NCI-H2081 (cell line): ENCODE measurements around the gene ENPP5.

Source experiments
- DNase-seq, 2 experiments: peaks; one replicate each; lab custom pipeline; 2025; lab: John Stamatoyannopoulos, UW

Gene ENPP5, protein sequence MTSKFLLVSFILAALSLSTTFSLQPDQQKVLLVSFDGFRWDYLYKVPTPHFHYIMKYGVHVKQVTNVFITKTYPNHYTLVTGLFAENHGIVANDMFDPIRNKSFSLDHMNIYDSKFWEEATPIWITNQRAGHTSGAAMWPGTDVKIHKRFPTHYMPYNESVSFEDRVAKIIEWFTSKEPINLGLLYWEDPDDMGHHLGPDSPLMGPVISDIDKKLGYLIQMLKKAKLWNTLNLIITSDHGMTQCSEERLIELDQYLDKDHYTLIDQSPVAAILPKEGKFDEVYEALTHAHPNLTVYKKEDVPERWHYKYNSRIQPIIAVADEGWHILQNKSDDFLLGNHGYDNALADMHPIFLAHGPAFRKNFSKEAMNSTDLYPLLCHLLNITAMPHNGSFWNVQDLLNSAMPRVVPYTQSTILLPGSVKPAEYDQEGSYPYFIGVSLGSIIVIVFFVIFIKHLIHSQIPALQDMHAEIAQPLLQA

DNA sequence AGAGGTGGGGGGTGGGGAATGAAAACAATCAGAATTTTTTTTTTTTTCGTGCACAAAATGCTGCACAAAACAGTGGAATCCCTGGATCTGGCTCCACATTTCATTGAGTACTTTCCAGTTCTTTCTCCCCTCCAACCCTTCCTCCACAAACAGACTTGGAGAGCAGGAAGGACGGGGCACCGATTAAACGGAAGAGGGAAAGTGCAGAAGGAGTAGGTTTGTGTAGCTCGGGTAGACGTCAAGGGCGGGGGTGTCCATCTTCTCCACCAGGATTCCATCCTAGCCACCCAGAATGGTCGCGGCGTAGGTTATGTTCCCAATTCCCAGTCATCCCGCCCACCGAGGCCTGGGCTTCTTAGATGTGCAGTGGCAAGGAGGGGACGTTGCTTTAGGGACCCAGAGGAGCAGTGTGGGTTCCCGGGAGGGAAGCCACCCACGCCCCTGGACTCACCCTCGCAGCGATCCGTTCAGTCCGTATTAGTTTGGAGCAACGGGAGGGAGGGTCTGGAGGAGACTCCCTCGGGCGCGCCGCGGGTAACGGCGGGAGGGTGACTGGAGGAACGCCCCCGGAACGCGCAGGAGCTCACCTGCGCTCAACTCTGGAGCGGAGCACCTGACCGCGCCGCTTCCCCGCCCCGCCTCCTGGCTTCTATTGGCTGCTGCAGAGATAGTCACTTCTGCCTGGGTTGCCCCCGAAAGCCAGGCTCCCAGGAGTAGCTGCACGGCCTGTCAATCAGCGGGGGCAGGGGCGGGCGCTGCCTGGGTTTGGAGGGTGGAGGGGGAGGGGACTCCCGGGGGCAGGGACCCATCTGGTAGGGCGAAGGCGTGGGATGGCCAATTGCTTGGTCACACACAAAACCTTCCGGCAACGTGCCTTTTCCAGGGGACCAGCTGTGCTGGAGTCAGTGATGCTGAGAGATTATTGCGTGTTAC lies at the start of gene ENPP5:
ENPP5 (minus strand) TSS at position 624 of the 933 bp plus-strand sequence. CDS start 2,718 bp downstream, outside the sequence.
- peak; percentile 95 to 97 for DNase-seq

- no peak for DNase-seq
Measured at GRCh38 chr6:46219661-46220060, 48.9 kb upstream of the ENPP5 start.

- no peak for DNase-seq
Measured at GRCh38 chr6:46218457-46218856, 47.7 kb upstream of the ENPP5 start.

DNA sequence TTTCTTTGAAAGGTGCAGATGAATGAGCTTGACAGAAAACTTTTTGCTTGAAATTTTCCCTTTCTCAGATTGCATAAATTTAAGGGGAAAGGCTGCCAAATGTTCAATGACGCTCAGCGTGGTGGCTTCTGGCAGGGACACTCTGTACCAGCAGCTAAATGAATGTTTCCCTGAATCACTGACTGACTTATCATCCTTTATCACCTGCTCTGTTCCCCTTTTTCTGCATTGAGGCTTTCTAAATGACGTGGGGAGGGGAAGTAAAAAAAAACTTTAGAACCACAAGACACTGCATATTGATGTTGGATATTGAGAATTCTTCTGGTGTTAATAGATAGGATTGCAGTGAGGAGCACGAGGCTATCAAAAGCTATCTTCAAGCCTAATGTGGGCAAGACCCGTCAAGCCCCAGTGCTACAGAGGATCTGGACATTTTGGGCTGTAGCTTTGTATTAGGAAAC lies 46.9 kb upstream of the ENPP5 start:
- no peak for DNase-seq

DNA sequence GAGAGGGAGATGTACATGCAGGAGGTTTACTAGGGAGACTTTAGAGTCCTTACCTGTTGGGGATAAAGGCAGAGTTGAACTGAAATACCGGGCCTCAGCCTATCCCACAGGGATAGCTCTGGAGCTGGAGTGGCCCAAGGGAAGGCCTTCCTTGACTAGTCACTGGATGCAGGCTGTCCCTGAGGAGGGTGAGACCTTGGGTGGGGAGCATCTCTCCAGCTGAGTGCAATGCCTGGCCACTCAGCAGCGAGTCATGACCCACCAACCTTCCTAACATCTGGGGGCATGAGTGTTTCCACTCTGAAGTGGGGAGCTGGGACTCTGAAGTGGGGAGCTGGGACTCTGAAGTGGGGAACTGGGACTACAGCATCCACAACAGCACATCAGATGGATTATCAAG lies 46.1 kb upstream of the ENPP5 start:
- no peak for DNase-seq

- no peak for DNase-seq
Measured at GRCh38 chr6:46215777-46216176, 45.0 kb upstream of the ENPP5 start.

DNA sequence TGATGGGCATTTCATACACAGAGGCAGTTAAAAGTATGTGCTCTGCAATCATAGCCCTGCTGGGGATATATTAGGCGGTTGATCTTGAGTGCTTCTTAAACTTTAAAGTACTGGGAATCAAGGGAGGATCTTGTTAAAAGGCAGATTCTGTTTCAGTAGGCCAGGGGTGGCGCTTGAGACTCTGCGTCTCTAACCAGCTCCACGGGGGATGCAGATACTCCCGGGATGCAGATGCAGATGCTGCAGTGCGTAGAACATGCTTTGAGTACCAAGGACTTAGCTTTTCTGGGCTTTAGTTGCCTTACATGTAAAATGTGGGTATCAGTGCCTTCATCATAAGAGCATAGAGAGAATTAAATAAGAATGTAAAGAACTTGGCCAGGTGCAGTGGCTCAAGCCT lies 44.4 kb upstream of the ENPP5 start:
- no peak for DNase-seq

DNA sequence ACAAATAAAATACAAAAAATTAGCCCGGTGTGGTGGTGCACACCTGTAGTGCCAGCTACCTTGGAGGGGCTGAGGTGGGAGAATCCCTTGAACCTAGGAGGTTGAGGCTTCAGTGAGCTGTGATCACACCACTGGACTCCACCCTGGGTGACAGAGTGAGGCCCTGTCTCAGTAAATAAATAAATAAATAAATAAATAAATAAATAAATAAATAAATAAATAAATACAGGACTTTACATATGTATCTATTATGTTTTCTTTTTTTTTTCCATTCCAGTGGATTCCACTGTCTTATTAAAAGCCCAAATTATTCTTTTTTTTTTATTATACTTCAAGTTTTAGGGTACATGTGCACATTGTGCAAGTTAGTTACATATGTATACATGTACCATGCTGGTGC lies 41.1 kb upstream of the ENPP5 start:
- DNase-seq, result no peak

GRCh38 chr6:46210294-46210693 lies 39.5 kb upstream of the ENPP5 start:
- no peak for DNase-seq

DNA sequence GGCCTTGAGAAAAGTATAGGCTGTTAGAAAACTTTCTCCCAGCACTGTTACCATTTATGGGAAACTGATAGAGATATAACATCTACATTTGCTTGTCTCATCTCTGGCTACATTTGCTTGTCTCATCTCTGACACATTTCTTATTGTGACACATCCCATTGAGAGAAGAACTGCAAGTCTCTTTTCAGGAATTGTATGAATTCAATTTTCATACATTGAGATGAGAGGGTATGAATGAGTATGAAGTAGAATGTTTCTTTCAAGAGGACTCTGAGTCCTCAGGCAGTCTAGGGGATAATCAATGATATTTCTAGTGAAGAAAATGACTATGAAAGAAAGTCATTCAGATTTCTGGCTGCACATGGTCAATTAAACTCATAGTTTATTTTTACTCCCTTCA lies 37.5 kb upstream of the ENPP5 start:
- no peak for DNase-seq

DNA sequence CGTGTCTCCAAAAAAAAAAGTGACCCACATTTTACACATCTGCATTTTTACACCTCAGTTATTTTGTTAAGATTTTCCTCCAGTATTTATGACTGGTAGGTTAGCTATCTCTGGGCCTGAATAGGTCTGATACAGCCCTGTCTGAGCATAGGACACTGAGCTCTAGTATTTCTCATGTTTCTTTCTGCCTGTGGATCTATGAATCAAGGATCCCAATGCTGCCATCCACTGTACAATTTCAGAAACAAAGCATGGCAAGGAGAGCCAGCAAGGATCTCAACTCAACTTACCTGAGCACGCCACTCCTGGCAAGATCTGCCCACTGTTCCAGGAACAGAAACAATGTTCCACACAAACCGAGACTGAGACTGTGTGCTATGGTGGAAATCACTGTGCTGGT lies 36.4 kb upstream of the ENPP5 start:
- DNase-seq, result no peak

GRCh38 chr6:46204880-46205650 lies 34.3 kb upstream of the ENPP5 start:
- no peak for DNase-seq

- DNase-seq, result no peak
Measured at GRCh38 chr6:46203391-46204177, 32.8 kb upstream of the ENPP5 start.

DNA sequence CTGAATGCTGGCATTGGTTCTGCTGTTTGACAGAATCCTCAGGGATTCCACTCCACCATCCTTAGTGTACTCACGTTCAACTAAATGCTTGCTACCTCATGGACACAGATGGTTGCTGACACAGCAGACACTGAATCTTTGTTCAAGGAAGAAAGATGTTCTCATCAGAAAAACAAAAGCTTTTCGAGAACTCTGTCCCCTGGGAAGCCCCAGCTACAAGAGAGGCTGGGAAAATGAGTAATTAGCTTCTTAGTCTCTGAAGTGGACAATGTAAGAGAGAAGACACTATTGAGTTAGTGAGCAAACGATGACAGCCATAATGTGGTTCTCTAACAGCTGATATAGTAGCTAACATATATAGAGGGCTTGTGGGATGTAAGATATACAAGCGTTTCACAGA lies 30.9 kb upstream of the ENPP5 start:
- DNase-seq, result no peak

- DNase-seq, result no peak
Measured at GRCh38 chr6:46199387-46199786, 28.6 kb upstream of the ENPP5 start.

DNA sequence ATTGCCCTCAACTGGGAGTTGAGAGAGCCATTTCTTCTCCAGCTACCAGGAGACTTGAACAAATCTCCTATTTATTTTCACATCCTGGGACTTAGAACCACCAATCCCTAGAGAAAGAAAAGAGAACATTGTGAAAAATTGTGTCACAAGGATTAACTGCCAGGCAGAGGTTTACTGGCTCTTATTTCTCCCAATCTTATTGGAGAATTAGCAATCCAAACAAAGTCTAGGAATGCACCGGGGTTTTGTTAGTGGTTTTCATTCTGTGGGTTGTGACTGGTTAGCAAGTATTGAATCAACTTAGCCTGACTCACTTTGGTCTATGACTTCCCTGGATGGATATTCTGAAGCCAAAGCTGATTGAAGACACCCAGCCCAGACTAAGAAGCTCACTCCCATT lies 21.2 kb upstream of the ENPP5 start:
- no peak for DNase-seq

- DNase-seq, result no peak
Measured at GRCh38 chr6:46190889-46191288, 20.1 kb upstream of the ENPP5 start.

- DNase-seq, result no peak
Measured at GRCh38 chr6:46189726-46190125, 18.9 kb upstream of the ENPP5 start.

DNA sequence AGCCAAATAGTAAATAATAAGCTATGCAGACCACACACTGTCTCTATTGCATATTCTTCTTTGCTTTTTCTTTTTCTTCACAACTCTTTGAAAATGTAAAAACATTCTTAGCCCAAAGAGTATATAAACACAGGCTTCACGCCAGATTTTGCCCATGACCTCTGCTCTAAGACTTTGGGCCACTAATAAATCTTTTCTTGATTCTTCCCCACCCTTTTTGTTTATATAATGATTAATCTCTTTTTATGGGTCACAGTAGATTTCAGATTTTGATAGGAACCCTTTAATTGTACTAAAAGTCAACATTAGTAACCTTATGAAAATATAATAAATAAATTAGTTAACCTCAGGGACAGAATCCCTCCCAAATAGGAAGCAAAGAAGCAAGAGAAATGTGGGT lies 15.8 kb upstream of the ENPP5 start:
- no peak for DNase-seq

DNA sequence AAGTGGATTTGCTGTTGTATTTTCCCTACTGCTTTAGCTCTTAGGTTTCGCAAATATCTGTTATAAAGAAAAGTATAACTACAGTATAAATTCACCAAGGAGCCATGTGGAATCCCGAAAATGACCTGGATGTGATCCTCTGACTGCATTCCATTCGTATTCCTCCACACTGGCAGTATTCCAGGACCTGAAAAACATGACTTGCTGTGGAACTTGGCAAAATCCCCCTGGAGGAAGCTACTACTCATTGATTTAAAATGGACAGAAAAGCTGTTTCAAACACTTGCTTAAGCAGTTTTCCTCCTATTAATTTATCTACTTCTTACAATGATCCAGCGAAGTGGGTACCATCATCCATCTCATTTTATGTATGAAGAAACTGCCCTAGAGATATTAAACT lies 13.3 kb upstream of the ENPP5 start:
- DNase-seq, result no peak

GRCh38 chr6:46175976-46176375 lies 5.2 kb upstream of the ENPP5 start:
- no peak for DNase-seq
